Heart left ventricle (tissue), 13 donors: ENCODE data around the gene UGT1A10.

Source experiments
- POLR2A ChIP-seq, 2 donors: fragments of 450-650 bp; IDR thresholded peaks; one replicate each; pipeline ENCODE4 v1.6.1; 2017; ENCODE audit warnings: antibody characterized with exemption in 2 of 2, mild to moderate bottlenecking in 2 of 2, moderate library complexity in 2 of 2
- TF ChIP-seq, protein P1 (sequence below), 12 donors: fragments of 200-600 bp; sonication (generic) in 4 of 12; IDR thresholded peaks; one replicate each; pipeline versions ENCODE4 v1.5.0 to v1.8.0; 2018 to 2022; ENCODE audit warnings: antibody characterized with exemption in 12 of 12, mild to moderate bottlenecking in 5 of 12
- donor health status: ischemic (EF 13 %, LVEDD 7.1; RV severe dilation, severe dysfunction).
- donor health status: DM: no; HTN: yes; CAD: no.
- donor health status: DM: no; HTN: no; CAD: no.
- donor health status: ischemic (EF 25% LVEDD 6.9; RV normal size, moderate dysfunction).
- donor health status: ischemic (EF 25% LVEDD 5.7; RV mildly dilated, moderate dysfunction).
- donor health status: ischemic (EF 35%, LVEDD 5.7; RV mildly dilated, moderate dysfunction).
- donor health status: nonischemic (EF 11% LVEDD 7.7; RV severe dilation, severe dysfunction).
- donor health status: DM: yes; HTN: yes; CAD: no.
- donor health status: PGD.
- donor health status: ischemic (EF 29% LVEDD 5.4; RV normal size, mild dysfunction).
- donor health status: nonischemic (EF 23%, LVEDD 6.1; RV moderate dilation, normal function).

DNA sequence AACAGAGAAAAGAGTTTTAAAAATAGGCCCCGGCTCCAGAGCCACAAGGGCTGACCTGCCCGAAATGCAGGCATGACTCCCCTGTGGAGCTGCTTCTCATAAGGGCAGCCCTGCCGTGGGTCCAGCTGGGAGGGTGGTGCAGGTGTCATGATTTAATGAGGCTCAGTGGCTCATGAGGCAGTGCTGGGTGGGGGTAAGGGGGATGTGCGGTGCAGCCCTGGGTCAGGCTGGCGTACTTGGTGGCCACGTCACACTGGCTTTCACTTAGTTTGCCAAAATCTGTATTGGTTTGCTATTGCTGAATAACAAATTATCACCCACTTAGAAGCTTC, 184.5 kb downstream of the UGT1A10 start:
- TF ChIP-seq, protein P1, sequence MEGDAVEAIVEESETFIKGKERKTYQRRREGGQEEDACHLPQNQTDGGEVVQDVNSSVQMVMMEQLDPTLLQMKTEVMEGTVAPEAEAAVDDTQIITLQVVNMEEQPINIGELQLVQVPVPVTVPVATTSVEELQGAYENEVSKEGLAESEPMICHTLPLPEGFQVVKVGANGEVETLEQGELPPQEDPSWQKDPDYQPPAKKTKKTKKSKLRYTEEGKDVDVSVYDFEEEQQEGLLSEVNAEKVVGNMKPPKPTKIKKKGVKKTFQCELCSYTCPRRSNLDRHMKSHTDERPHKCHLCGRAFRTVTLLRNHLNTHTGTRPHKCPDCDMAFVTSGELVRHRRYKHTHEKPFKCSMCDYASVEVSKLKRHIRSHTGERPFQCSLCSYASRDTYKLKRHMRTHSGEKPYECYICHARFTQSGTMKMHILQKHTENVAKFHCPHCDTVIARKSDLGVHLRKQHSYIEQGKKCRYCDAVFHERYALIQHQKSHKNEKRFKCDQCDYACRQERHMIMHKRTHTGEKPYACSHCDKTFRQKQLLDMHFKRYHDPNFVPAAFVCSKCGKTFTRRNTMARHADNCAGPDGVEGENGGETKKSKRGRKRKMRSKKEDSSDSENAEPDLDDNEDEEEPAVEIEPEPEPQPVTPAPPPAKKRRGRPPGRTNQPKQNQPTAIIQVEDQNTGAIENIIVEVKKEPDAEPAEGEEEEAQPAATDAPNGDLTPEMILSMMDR (IDR thresholded peaks at IDR 0.05) = no peak
- no peak for TF ChIP-seq POLR2A (IDR thresholded peaks at IDR 0.05)
